Hematopoietic multipotent progenitor cell treated with erythropoietin and hydrocortisone succinate and interleukin-3 and kit ligand, for 4 days (in vitro differentiated cells): ENCODE results near the gene MICOS13.
"Not testable (repeated sequence)": the region's sequence is repeated elsewhere in the genome, so short reads cannot be mapped to it uniquely, and the experiment has no call there.

Experiments used
- DNase-seq: peaks from one replicate; pipeline ENCODE4 v3.0.0-alpha.2; 2015

Gene MICOS13, protein sequence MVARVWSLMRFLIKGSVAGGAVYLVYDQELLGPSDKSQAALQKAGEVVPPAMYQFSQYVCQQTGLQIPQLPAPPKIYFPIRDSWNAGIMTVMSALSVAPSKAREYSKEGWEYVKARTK

DNA sequence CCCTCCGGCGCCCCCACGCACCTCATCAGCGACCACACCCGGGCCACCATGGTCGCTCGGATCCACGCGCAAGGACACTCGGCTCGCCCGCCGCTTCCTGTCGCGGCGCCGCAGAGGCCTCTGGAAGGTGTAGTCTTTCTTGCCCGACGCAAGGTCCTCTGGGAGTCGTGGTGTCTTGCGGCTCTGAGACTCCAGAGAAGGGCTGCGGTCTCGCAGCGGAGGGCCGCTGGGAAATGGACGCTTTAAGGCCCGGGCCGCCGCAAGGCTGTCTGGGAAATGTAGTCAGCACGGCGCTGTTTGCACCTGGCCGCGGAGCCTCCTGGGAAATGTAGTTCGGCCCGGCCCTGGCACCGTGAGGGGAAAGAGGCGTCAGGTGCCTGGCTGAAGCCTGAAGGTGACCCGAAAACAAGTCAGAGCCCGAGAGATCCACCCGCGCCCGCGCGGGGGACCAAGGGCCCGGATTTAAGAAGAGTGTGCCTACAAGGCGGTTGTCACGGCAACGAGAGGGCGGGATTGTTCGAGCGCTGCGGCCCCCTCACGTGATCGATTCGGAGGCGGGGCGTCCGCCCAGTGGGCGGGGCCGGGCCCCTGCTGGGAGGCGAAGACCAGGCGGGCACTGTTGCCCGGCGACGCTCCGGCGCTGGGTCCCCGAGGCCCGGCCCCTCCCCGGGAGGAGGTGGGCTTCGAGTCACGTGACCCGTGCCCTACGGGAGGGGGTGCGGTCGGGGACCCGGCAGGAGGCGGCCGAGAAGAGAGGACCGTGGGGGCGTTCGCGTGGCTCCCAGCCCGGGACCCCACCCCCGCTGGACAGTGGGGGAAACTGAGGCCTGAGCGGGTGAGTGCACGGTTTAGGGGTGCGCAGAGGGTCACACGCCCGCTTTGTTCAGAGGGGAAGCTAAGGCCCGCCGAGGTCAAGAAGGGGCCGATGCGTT lies at the start of gene MICOS13, which contains the start of gene HSD11B1L:
Gene MICOS13 (minus strand): TSS at position 80 of the 932 bp plus-strand sequence. CDS start 30 bp downstream, at position 50.
Gene HSD11B1L (plus strand): TSS at position 591 of the 932 bp plus-strand sequence. CDS start 3,806 bp downstream, outside the sequence.
- DNase-seq, result peak; percentile 100

DNA sequence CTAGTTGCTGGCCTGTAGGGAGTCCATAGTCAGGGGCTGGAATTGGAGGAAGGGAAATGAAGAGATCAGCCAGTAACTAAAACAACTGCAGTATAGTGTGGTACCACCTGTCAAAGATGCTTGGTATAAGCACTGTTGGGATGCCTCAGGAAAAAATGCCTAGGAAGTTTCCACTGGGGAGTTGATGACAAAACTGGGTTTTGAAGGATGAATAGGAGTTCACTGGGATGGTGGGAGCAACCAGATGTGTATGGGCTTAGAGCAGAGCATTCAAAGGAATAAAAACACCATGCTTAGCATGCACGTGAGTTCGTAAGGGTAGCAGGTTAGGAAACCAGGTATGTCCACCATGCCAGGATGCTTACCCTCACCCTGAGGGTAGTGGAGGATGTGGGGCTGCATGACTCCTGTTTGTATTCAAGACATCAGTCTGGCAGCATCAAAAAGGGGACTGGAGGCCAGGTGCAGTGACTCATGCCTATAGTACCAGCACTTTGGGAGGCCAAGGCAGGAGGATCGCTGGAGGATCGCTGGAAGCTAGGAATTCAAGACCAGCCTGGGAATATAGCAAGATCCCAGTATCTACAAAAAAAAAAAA lies 47.2 kb upstream of the MICOS13 start:
- no peak for DNase-seq

DNA sequence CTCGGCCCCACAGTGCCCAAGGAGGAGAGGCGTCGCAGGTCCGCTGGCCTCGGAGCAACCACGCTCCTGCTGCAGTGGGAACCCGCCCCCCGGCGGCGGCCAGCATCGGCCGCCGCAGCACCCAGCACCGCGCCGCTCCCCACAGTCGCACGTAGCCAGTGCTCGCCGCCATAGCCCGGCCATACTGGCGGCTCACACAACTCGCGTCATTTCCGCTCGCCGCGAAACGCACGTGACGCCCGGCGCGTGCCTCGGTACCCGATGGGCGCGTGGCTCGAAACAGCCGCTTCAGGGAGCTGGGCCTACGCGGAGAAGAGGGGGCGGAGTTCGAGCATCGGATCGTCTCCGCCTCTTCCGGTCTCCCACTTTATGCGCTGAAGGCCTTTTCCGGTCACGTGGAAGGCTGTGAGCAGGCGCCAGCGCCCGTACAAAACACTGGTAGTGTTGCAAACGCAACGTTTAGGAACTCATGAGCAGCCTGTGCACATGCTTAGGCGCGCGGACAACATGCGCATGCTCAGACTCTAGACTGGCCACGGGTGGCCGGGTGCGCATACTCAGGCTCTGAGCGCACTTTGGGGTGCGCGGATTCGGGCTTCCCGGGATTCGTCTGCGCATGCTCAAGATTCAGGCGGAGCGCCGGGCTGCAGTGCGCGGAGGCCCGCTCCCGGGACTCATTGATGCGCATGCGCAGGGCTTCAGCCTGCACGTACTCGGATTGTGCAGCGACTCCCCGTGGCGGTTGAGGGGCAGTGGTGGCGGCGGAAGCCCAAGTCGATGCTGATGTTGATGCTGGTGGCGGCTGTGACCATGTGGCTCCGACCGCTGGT lies 39.9 kb upstream of the MICOS13 start, which contains the start of the genes CATSPERD and LONP1:
Gene CATSPERD (plus strand): TSS at position 677 of the 830 bp plus-strand sequence. CDS start 101 bp downstream, at position 778.
Gene LONP1 (minus strand): TSS at position 186 of the 830 bp plus-strand sequence. CDS start 14 bp downstream, at position 172.
- peak; percentile 100 for DNase-seq

DNA sequence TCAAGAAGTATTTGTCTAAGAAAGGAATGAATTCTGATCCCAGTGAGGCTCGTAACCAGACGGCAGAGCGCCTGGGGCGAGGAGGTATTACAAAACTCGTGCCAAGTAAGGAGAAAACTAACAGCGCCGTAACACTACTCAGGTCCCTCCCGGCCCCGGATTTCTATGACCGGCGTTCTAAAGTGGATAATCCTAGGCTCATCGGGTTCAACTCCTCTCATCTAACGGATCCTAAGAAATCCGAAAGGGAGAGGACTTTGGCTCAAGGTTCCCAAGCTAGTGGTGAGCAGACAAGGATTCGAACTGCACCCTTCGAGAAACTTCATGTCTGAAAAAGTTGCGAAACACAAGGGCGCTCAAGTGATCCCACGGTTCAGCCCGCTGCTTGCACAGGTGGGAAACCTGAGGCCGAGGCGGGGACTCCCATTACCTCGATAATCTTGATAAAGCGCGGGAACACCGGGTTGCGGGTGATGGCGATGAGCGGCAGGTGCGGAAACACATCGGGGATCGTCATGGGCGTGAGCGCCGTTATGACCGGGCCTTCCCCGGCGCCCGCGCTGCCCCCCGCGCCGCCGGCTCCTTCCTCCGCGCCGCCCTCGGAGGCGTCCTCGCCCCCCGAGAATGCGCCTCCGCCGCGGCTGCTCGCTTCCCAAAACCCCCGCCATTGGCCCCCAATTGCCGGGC lies 39.1 kb upstream of the MICOS13 start:
- peak; percentile 49 for DNase-seq

DNA sequence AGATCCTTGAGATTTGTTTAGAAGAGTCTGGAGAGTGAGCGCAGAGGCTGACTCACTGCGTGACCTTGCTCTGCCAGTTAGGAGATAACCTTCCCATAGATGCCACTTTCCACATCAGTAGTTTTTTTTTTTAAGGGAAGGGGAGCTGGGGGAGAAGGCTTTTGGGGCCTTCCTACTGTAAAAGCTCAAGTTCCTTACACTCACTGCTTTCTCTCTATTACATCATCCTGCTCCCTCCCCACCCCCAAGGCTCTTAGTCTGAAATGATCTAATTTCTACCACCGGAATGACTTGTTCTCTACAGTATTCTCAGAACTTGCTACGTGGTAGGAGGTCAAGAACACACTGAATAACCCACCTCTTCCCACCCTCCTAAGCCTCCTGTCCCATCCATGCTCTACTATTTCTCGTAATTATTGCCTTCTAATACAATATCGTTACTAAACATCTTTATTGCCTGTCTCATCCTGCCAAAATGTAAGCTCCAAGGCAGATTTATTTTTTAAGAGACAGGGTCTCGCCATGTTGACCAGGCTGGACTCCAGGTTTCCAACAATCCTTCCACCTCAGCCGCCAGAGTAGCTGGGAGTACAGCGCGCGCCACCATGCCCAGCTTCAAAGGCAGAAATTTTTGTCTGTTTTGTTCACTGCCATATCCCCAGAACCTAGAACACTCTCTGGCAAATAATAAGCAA lies 38.4 kb upstream of the MICOS13 start:
- peak; percentile 79 for DNase-seq

DNA sequence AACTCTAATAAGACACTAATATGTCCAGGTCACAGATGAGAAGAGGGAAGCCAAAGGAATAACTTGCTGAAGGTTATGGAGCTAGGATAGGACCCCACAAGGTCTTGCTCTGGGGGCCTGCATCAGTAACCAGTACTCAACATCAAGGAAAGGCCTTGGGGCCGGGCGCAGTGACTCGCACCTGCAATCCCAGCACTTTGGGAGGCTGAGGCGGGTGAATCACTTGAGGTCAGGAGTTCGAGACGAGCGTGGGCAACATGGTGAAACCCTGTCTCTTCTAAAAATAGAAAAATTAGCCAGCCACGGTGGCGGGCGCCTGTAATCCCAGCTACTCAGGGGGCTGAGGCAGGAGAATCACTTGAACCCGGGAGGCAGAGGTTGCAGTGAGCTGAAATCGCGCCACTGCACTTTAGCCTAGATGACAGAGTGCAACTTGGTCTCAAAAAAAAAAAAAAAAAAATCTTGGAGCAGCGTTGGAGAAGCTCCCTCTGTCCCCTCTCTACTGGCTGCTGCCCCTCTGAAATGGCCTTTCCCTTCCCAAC lies 37.8 kb upstream of the MICOS13 start:
- no peak for DNase-seq

DNA sequence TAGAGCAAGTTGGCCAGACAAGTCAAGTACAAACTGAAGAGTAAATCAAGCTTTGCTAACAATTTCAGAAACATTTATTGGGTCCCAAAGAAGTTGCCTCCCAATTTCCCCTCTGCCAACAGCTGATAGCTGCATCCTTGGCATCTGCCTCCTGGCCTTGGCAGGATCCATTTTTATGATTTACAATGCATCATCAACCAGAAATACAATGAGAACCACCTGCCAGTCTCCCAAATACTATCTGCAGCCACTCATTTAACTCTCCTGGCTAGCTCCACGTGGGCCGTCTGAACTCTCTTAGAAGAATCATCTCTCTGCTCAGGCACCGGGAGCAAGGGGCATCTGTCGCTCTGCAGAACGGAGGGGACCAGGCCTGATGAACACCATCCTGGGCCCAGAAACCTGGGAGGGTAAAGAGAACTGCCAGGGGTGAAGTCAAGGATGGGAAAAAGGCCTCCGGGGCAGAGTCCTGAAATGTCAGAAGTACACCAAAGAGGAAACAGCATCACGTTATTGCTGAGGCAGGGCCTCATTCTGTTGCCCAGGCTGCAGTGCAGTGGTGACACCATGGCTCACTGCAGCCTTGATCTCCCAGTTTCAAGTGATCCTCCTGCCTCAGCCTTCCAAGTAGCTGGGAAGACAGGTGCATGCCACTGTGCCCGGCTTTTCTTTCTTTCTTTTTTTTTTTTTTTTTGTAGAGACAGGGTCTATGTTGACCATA lies 37.1 kb upstream of the MICOS13 start:
- no peak for DNase-seq

DNA sequence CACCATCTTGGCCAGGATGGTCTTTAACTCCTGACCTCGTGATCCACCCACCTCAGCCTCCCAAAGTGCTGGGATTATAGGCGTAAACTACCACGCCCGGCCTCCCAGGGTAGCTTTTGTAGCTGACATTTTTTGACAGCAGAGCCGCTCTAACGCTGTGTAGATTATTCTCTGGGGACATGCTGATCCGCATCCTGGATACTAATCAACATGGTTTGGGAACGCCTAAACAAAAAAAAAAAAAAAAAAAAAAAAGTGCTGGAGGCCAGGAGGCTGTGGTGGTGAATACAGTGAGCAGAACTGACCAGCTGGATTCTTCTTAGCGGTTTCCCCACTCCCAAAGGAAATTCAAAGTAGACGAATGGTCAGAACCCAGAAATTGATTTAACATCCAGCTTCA lies 34.5 kb upstream of the MICOS13 start:
- no peak for DNase-seq

DNA sequence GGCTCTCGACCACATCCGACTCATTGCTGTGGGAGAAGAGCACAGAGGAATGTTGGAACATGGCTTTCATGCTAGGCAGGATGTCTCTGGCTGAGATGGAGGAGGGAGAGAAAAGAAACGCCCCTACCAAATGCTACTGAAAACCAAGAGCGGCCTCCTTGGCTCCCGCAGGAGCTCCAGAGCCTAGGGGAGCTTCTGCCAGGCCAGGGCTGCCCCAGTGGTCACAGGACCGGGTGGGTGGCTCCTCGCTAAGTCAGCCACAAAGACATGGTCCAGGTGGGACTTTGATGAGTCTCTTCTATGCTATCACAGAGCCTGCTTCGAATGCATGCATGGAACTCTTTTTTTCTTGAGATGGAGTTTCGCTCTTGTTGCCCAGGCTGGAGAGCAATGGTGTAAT lies 32.9 kb upstream of the MICOS13 start:
- no peak for DNase-seq

DNA sequence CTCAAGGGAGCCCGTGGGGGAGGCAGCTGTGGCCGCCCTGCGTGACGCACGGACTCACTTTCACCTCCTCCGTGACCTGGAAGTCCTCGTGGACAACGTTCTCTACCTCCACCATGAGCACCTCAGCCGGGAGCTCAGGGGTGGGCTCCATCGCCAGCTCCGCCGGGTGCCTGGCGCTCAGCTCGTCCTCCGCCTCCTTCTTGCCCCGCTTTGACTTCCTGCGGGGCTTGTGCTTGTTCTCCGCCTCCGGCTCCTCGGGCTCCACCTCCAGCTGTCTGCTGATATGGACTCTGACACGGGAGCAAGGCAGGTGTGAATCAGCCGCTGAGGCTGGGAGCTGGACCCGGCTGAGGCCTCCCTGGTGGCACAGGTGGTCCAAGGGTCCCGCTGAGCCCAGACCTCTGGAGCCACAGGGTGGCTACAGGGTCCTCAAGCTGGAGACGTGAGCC lies 31.4 kb upstream of the MICOS13 start:
- DNase-seq, result no peak

DNA sequence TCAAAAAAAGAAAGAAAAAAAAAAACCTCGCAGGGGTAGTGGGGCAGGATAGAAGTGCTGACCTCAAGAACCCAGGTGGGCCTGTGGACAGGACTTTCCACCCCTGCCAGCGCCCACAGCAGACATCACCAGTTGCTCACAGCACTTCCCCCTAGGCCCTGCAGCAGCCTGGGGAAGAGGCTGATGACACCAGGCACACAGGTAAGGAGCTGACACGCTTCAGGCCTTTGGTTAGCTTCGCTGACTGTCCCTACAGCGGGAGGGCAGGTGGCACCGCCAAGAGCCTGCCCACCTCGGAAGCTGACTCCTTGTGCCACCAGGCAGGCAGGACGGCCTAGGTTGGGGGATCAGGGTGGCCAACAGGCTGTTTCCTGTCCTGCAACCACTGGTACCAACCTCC lies 30.7 kb upstream of the MICOS13 start:
- no peak for DNase-seq

DNA sequence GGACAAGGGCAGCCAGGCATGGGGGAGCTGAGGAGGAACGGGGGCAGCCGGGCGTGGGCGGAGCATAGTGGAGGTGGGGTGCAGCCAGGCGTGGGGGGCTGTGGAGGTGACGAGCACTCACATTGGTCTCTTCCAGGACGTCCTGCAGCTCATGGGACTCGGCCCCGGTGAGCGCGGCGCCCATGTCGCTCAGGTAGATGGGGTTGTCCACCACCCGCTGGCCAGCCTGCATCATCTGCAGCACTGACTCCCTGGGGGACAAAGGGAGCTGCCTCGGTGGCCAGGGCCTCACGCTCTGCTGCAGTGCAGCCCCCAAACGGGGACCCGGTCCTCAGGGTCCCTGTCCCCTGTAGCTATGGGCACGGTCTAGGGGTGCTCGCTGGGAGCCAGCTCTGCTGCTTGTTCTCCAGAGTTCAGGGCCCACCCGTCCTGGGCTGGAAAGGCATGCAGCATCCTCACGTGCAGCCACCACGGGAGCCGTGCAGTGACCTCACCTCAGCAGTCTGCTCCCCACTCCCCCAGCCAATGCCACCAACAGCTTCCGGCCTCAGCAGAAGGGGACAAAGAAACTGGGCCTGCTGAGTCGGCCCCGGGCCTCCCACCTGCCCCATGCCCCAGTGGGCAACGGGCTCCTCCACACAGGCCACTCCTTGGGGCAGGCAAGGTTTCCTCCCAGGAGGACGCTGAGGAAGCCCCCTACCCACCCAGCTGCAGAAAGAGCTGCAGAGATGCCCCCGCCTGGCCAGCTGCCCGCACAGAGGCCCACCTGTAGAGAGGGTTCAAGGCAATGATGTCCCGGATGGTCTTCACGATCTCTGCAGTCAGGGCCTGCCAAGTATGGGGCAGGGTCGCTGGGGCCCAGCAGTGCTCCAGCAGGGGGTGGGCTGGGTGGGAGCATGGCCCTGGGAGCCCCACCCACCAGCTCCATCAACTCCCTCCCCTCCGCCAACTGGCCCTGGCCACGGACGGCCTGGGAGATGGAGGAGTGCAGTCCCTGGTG lies 27.6 kb upstream of the MICOS13 start:
- DNase-seq, result no peak

DNA sequence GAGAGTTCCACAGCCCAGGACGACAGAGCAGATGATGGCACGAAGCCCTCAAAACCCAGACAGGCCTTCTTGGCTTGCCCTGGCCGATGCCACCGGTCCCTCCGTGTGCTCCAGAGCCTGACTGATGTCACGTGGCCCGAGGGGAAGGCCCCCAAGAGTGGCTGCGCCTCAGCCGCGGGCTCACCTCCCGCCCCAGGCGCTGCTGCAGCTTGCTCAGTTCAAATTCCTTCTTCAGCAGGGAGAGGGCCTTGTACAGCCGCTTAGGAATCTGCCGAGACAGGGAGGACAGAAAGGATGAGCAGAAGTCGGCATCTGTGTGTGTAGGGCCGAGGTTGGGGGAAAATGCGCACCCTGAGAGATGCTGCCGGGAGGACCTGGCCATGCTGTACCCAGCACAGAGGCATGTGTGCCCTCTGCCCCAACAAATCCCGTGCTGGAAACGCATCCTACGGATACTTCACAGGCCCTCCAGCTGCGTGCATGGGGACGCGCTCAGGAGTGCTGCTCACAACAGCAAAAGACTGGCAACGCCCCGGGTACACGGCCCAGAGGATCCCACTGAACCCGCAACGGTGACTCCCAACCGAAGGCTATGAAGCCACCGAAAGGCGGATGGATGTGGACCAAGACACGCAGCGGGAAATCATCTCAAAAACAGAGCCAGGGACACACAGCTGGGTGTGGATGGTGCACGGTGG lies 26.7 kb upstream of the MICOS13 start:
- no peak for DNase-seq

DNA sequence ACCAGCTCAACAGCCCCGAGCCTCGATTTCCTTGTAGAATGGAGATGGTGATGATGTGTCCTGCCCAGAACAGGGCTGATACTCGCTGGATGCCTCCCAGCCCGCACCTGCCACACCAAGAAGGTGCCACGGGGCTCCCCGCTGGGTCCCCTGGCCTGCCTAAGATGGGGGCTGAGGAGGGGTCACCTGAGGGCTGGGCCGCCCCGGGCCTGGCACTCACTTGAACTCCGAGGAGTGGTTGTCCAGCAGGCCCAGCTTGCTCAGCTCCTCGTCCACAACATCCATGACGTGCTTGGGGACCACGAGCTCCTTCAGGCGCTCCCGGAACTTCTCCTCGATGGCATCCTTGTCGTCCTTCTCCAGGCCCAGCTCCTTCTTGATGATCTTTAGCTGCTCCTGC lies 25.2 kb upstream of the MICOS13 start:
- DNase-seq, result no peak

DNA sequence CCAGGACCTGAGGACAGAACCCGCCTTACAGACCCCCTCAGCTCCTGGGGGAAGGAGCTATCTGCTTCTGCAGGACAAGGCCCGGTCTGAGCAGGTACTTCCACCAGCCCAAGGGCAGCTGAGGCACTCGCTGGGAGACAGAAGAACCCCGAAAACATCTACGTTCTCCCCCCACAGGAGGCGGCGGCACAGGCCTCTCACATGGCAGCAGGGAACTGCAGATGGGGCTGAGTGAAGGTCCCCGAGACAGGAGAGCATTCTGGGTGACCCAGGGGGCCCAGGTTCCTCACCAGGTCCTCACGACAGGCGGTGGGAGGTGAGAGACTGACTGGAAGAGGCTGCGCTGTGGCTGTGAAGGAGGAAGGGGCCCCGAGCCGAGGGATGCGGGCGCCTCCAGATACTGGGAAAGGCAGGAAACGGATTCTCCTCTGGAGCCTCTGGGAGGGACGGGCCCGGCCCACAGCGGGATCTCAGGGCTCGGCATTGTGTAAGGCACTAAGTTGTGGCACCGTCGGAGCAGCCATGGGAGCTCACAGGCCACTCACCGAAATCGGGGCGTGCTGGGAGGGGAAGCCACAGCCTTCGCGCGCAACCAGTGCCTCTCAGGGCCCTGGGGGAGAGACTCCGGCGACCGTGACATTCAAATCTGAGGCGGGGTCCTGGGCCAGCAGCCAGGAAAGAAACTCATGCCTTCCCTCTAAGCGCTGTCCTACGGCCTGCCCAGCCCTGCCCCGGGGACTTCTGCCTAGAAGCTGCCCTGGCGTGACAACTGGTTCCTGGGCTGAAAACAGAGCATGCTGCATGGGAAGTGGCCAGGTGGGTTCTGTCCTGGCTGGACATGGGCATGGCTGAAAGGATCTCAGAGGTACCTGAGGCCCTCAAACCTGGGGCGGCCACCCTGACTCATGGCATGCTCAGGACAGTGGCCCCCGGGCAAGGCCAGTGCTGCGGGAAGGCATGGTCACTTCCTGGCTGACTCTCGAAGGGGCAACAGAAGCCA lies 23.8 kb upstream of the MICOS13 start:
- DNase-seq, result no peak

DNA sequence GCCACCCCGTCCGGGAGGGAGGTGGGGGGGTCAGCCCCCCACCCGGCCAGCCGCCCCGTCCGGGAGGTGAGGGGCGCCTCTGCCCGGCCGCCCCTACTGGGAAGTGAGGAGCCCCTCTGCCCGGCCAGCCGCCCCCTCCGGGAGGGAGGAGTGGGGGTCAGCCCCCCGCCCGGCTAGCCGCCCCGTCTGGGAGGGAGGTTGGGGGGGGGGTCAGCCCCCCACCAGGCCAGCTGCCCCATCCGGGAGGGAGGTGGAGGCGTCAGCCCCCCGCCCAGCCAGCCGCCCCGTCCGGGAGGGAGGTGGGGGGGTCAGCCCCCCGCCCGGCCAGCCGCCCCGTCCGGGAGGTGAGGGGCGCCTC lies 21.7 kb upstream of the MICOS13 start:
- DNase-seq, result not testable (repeated sequence)

DNA sequence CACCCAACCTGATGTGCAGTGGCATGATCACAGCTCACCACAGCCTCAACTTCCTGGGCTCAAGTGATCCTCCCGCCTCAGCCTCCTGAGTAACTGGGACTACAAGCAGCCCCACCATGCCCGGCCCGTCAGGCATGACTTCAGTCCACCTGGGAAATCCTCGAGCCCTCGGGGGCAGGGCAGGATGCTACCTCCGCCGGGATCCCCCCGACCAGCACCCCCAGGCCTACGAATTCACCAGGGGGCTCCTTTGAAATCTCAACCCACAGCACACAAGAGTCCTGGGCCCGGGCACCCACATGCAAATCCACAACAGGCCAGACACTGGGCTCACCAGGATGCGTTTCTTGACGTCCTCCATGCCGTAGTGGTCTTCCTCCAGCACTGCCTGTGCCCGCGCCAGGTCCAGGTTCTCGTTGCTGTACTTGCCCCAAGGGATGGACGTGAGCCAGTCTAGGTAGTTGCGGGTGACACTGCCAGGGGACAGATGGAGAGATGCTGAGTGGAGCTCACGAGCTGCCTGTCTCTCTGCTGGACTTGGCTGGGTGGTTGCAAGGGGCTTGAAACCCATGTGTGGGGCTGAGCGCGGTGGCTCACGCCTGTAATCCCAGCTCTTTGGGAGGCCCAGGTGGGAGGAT lies 20.3 kb upstream of the MICOS13 start:
- DNase-seq, result no peak
